T-helper 1 cell treated with Interleukin-12 subunit alpha and Interleukin-12 subunit beta and Interleukin-4 antibody, amounts not matched to agents 30 ng/mL and 1 ng/mL, for 36 hours (primary cell): ENCODE measurements around the gene SUPT4H1. TPM values are rescaled to one million over a fixed set of nuclear protein-coding genes. Genes with fewer than 3 reads are reported as not detected.

ENCODE experiments used
- intact Hi-C: fragments of 100-400 bp; cut with micrococcal nuclease; formaldehyde crosslinking; loops from one replicate; pipeline ENCODE4 v1.15.1; 2024
- total RNA-seq: library from RNA; stranded (reverse); gene quantifications from 2 replicates; pipeline ENCODE4 v1.2.3, GENCODE V29; 2022

Gene SUPT4H1
- total RNA-seq, 1 donor from 2014 or later = 83.1 TPM

DNA sequence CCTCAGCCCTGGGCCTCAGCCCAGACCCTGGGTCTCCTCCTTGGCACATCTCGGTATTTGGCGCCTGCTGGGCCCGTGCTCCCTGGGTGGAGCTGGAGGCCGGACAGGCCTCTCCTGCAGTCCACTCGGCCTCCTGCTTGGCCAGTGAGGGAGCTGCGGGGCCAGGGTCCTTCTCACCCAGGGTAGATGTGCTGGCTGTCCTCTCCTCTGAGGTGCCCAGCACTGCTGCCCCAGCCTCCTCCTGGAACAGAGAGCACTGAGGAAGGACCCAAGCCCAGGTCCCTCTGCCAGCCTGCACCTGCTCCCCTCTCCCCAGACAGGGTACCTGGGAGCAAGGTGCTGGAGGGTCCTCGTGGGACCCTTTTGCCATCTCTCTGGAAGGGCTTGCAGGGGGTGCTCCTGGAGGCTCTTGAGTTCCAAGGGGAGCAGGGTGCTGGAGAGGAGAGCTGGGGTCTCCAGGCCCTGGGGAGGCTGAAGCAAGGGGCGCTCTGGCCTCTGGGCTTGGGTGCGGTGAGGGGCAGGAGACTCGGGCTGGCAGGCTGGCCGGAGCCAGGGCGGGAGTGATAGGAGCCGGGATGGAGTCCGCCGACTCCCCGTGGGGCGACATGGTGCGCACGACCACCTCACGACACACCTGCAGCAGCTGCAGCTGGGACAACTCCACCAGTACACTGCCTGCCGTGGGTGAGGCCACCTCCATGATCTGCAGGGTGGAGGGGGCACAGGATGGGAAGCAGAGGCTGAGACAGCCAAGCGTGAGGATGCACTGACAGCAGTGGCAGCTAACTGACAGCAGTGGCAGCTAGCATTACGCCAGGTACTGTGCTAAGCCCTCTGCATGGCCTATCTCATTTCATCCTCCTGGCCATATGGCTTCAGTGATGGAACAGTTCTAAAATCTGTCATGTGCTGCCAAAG is 41.2 kb downstream of the SUPT4H1 start:
- intact Hi-C loops = no loop called here

DNA sequence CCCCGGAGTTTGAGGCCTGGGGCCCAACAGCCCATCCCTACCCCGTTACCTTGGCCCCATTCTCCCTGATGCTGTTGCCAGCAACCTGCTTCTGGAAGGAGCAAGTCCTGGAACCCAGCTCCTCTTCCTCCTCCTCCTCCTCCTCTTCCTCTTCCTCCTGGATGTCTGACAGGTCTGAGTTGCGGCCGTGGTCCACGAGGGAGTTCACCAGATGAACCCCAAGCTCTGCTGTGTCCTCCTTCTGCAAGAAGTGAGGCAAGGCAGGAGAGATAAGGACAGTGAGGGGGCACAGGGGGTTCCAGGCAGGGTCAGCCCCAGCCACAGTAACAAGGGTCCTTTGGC is 42.1 kb downstream of the SUPT4H1 start:
- intact Hi-C loops = no loop called here

DNA sequence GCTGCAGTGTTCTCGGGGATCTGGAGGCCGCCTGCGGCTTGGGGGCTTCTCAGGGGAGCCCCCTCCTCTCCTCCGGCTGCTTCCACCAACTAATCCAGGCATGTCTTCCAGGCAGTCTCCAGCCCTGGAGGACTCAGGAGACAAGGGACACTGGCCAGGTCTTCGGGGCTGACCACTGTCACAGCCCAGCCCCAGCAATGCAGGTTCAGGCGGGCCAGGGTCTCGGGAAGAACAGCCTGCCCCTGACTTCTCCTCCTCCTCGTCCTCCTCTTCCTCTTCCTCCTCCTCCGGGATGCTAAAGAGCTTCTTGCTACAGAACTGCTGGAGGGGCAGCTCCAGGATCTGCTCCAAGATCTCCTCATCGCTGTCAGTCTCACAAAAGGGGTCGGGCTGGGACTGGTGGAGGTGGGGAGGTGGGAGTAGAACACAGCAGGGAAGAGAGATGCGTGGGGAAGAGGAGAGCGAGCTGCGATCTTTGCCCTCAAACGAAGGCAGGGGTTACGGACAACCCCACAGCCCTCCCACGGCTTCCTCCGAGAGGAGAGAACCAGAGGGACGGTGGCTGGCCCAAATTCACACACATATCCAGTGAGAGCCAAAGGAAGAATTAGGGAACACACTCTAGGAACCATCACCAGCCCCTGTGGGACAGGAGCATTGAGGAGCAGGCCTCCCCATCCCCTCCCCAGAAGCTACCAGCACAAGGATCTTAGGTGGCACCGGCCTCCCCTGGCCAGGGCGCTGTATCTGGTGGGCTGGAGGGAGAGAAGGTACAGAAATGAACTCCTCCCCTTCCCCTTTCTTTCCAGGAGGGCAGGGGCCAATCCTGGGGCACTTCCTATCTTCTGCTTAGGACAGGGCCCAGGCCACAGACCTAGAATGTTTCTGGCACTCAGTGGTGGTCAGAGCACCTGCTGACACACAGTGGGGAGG is 42.8 kb downstream of the SUPT4H1 start:
- intact Hi-C loops = no loop called here

DNA sequence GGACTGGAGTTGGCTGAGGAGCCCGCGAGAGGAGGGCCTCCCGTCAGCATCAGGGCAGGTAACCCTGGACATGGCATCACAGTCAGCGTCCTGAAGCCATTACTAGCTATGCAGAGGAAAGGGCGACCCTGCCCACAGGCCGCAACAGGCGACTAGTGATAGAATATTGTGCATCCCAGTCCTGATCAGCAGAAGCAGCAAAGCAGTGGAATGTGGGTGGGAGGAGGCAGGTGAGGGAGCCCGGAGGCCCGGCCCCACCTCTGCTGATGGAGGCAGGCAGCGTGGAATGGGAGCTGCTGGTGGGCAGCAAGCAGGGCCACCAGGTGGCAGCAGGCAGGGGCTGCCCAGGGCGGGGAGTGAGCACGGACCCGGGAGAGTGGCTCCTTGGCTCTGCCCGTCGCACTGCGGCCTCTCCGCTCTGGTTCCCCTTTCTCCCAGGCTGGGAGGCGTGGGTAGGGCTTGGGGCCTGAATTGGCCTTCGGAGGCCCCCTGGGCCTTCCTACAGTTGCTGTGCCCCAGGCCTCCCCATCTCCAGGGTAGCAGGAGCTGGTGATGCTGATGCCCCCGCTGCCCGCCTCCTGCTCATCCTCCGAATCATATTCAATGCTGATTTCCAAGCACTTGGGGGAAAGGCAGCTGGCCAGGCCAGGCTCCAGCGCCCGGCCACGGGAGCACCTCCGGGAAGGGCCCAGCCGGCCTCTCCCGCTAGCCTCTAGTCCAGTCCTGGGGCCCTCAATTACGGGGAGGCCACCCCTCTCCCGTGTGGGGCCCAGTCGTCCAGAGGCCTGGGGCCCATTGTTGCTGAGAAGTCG is 43.6 kb downstream of the SUPT4H1 start:
- intact Hi-C loops = no loop called here

DNA sequence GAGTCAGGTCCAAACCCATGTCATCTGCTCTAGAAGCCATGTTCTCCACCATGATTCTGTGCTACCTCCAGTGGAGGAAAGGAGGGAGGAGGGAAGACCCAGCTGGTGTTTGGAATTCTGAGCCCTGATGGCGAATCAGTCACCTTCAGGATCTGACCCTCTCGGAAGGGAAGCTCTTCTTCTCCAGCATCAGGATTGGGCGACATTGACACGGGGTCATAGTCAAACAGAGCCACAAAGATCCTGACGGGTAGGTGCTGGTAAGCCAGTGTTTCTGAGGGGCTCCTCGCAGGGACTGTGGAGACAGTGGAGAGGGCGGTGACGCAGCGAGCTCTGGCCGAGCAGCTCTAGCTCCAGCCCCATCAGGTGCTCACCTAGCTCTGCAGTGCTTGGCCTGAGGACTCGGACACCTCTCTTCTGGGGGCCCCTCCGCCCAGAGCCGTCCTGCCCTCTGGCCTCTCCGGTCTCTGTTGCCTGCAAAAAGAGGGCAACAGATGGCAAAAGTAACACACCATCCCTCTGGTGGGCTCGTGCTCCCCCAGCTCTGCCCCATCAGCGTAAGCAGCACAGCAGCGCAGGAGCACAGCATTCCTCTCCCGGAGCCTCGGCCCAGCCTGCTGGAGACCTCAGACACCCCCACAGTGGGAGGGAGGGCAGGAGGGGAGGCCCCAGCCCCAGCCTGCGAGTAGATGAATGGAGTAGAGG is 44.4 kb downstream of the SUPT4H1 start:
- intact Hi-C loops = no loop called here

DNA sequence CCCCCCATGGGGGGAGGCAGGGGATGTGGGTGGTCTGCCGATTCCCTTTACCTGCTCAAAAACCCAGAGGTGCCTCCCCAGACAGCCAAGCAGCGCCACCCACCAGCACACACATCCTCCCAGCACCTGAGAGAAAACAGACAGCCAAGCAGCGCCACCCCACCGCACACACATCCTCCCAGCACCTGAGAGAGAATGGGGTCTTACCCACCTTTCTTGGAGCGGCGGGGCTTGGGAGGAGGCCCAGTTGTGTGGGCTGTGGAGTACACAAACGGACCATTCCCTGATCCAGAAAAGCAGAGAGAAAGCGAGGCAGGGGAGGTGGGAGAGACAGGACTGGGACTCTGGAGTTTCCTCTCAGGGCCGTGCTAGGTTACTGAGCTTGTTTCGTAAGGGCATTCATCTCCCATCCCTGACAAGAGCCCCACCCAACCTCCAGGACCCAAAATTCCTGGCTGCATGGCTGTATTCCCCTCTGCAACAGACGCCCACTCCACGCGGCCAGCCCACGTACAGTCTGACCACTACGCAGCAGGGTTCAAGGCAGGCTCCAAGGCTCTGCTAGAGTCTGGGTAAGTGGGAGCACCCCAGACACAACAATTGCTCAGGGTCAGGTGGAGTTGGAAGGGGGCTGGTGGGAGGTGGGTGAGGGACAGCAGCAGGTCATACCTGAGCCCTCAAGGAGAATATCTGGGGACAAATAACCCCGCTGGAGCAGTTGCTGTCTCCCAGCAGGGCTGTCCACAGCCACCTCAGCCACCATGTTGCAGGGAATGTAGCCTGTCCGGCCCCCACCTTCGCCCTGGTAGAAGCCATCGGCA is 45.7 kb downstream of the SUPT4H1 start:
- intact Hi-C loops = no loop called here

DNA sequence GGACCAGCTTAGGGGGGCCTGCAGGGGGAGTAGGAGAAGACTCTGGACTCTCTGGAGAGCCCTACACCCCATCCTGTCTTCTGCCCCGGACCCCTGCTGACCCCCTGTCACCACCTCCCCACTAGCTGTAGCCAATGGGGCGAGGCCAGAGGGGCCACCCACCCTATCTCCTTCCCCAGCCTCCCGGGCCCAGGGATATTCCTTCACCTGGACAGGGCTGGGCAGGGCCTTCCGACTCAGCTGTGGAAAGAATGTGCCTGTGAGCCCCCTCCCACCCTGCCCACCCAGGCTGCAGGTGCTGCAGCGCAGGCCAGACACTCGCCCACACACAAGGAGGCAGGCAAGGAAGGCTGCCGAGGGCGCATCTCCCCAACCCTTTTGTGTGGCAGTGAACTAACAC is 46.4 kb downstream of the SUPT4H1 start:
- intact Hi-C loops = loop anchor here (2.0 kb wide), 2 partner anchors 23 to 47 kb away; partner anchors contain the start of genes SUPT4H1 and TSPOAP1

DNA sequence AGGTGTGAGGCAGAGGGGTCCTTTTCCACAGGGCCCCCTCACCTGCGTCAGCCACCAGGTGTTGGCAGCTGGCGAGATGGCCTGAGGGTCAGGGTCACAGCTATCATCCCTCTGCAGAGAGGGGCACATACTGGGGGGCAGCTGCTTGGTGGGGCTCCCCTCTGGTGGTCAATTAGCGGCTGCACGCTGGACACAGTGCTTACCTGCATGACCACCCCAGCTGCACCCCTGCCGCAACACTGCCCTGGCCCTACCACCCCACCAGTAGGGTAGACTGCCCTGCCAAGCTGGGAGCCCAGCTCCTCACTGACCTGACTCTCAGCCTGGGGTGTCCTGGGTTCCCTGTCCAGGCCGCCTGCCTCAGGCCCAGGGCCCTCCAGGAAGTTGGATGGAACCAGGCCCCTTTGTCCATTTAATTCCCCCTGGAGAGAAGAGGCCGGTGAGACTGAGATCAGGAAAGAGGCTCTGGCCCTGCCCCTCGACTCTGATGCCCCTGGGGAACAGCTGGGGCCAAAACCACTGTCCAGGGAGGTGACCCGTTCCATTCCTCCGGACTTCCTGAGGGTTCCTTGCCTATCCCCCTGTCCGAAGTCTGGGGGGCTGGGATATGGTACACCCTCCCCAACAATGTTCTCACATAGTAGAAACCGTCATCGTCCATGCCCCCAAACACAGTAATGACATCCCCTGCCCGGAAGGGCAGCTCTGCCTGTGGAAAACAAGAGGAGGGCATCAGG is 47.1 kb downstream of the SUPT4H1 start:
- intact Hi-C loops = loop anchor here (1.0 to 2.0 kb wide), 6 partner anchors 12 to 142 kb away; partner anchors contain the start of genes RNF43, SUPT4H1 and TSPOAP1

DNA sequence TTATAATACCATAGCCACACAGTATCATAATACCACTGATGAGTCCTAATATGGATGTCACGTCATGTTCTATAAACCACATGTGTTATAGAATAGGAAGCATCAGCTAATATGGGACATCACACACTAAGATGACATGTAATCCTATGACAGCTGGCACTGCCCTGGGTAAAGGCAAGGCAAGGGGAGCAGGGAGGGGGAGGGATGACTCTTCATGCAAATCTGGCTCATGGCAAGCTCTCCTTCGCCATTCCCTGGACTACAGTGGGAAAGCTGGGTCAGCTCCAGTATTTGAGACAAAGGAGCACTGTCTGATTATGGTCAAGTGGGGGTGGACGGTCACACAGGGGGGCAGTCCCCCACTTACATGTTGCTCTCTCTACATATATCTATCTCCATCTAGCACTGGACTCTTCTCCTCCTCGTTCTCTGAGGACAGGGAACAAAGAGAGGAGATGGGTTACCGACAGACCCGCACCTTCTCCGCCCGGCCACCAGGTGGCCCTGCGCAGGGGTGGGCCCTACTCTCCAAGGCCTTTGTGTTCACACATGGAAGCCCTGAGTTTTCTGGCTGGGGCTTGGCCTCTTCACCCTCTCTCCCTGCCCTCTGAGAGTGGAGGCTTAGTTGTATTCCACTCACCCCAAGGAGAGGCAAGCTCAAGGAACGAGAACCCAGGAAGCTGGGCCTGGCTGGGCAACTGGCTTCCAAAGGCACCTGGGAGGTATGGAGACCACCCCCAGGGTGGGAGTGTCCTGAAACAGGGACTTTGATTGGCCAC is 47.8 kb downstream of the SUPT4H1 start:
- intact Hi-C loops = loop anchor here (1.0 to 2.0 kb wide), 6 partner anchors 13 to 143 kb away; partner anchors contain the start of genes RNF43, SUPT4H1 and TSPOAP1

DNA sequence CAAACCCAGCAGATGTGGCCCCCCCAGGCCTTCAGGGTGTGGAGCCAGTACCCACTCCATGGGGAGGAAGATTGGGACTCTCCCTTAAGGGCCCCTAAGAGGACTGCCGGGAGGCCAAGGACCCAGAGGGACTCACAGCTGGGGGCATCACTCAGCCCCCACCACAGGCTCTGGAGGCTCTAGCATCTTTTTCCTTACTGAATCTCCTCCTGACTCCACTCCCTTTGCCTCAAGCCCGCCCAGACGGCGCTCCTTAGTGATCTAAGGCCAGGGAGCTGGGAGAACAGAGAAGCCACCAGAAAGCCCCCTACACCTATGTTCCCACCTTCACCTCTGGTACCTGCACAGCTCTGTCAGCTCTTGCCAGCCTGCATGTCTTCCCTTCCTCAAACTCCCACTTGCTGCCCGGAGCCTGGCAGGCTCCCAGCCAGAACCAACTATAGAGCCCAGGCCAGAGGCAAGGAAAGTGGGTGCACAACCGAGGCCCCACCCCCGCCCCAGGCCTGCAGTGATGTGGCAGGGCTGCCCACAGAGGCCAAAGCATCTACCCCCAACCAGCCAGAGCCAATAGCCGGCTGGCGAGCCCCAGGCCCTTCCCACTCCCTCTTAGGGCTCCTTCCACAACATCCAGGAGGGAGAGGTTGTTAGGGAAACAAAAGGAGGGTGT is 48.9 kb downstream of the SUPT4H1 start:
- intact Hi-C loops = no loop called here

DNA sequence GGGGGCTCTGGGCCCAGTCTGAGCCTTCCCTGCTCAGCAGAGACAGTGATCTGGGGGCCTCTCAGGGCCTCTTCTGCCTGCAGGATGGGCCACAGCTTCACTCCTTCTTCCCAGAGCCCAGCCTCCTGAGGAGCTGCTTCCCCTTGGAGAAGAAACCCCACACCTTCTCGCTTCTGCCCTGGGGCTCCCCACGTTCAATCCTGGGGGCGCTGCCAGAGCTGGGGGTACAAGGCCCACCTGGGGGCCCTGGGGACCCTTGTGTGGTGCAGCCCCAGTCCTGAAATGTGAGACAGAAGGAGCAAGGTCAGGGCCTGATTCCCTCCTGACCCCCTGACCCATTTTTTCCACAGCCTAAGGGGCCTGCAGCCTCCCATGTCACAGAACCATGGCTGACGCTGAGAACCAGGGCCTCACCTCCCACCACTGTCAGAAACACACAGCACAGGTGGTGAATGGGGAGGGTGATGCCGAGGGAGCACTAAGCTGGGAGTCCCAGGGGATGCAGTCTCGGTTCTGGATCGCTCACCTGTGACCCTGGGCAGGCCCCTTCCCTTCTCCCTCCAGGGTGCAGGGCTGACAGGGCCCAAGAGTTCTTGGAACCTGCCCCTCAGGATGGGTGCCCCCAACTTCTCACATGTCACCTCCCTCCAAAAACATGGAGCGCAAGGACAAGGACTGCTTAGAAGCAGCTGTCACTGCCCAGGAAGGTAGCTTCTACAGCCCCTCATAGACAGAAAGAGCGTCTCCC is 49.7 kb downstream of the SUPT4H1 start:
- intact Hi-C loops = no loop called here

DNA sequence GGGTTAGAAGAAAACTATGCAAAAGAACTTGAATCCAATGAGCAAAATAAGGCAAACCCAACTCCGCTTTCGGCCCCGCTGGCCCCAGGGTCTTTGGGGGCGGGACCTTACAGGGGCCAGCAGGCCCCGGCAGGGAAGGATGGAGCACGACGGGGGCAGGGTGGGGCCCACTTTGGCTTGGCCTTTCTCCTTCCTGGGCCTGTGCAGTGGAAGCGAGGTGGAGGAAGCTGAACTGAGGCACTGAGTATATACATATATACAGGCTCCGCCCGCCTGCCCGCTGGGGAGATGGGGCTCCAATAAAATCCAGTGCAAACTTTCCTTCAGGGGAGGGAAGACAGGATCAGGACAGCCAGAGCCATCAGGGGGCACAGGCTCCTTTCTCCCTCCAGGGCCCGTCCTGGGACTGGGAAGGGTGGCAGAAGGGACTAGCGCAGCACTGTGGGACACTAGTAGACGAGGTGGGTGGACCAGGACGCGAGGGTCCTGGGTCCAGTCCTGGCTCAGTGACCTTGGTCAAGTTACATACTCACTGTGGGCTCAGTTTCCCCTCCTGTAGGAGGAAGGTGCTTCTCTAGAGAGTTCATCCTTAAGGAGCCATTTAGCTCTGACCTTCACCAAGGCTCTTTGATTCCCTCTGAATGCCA is 50.4 kb downstream of the SUPT4H1 start:
- intact Hi-C loops = no loop called here

DNA sequence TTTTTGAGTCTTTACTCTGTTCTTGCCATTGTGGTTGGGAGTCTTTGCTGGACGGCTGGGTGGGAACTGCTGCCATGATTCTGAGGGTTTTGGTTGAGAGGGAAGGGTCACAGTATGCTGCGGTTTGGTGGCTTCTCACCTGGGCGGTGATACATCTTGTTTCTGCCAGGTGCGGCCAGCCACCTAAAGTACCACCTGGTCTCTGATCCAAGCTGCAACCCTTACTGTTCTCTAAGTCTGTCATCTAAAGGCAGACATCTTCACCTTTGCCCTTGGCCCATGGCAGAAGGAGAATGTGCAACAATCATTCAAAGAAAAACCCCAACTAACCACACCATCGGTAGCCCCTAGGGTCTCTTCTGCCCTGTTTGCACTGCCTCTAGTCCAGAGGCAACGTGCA is 51.7 kb downstream of the SUPT4H1 start:
- intact Hi-C loops = no loop called here
